ENCODE data around the gene NUP62. TPM values are rescaled to one million over a fixed set of nuclear protein-coding genes. Genes with fewer than 3 reads are reported as not detected.
"Not testable (repeated sequence)": the region's sequence is repeated elsewhere in the genome, so short reads cannot be mapped to it uniquely, and the experiment has no call there.

The NUP62 gene
- total RNA-seq, 1 donor from 2014 or later, result 61.1 TPM

- Histone ChIP-seq H3K36me3 (ENCODE audit: control insufficient read depth, insufficient read depth, low read length) (no peaks in the 10 kb centered on the region), H3K4me3 (ENCODE audit: low read depth, low read length) (no peak overlapping the region), H3K27me3 (ENCODE audit: control insufficient read depth, insufficient read depth, low read length) (peaks cover 23% of the 10 kb centered on the region)
- no peak for DNase-seq (ENCODE audit: low read depth)
- TF ChIP-seq, protein P1, sequence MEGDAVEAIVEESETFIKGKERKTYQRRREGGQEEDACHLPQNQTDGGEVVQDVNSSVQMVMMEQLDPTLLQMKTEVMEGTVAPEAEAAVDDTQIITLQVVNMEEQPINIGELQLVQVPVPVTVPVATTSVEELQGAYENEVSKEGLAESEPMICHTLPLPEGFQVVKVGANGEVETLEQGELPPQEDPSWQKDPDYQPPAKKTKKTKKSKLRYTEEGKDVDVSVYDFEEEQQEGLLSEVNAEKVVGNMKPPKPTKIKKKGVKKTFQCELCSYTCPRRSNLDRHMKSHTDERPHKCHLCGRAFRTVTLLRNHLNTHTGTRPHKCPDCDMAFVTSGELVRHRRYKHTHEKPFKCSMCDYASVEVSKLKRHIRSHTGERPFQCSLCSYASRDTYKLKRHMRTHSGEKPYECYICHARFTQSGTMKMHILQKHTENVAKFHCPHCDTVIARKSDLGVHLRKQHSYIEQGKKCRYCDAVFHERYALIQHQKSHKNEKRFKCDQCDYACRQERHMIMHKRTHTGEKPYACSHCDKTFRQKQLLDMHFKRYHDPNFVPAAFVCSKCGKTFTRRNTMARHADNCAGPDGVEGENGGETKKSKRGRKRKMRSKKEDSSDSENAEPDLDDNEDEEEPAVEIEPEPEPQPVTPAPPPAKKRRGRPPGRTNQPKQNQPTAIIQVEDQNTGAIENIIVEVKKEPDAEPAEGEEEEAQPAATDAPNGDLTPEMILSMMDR (IDR thresholded peaks at IDR 0.05; ENCODE audit: insufficient read depth, low read length, poor library complexity, severe bottlenecking), result no peak
Observed at GRCh38 chr19:49949742-49950589, 20.7 kb upstream of the NUP62 start.

GRCh38 chr19:49946415-49946814 is 17.1 kb upstream of the NUP62 start:
- DNase-seq (ENCODE audit: low read depth), result no peak
- Histone ChIP-seq H3K27me3 (ENCODE audit: control insufficient read depth, insufficient read depth, low read length) (no peaks in the 10 kb centered on the region), H3K4me3 (ENCODE audit: low read depth, low read length) (no peak overlapping the region), H3K36me3 (ENCODE audit: control insufficient read depth, insufficient read depth, low read length) (no peaks in the 10 kb centered on the region)
- TF ChIP-seq, protein P1 (IDR thresholded peaks at IDR 0.05; ENCODE audit: insufficient read depth, low read length, poor library complexity, severe bottlenecking), result no peak

DNA sequence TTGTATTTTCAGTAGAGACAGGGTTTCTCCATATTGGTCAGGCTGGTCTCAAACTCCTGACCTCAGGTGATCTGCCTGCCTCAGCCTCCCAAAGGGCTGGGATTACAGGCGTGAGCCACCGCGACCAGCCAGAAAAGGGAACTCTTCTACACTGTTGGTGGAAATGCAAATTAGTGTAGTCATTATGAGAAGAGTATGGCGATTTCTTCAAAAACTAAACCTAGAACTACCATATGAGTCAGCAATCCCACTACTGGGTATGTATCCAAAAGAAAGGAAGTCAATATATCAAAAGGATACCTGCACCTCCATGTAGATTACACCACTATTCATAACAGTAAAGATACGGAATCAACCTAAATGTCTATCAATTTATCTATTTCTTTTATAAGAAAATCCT is 15.3 kb upstream of the NUP62 start:
- DNase-seq (ENCODE audit: low read depth), result not testable (repeated sequence)

GRCh38 chr19:49940482-49940791 is 11.1 kb upstream of the NUP62 start:
- DNase-seq (ENCODE audit: low read depth), result no peak
- no peak overlapping the region for H3K4me3 ChIP-seq (ENCODE audit: low read depth, low read length)
- TF ChIP-seq, protein P1 (IDR thresholded peaks at IDR 0.05; ENCODE audit: insufficient read depth, low read length, poor library complexity, severe bottlenecking), result no peak
- no peaks in the 10 kb centered on the region for H3K36me3 ChIP-seq (ENCODE audit: control insufficient read depth, insufficient read depth, low read length)
- H3K27me3 ChIP-seq (ENCODE audit: control insufficient read depth, insufficient read depth, low read length), result peaks cover 2% of the 10 kb centered on the region

More for the DNA sequence above, 15.3 kb upstream of the NUP62 start:
- not testable (repeated sequence) for H3K4me3 ChIP-seq (ENCODE audit: low read depth, low read length); H3K27me3 ChIP-seq (ENCODE audit: control insufficient read depth, insufficient read depth, low read length); H3K36me3 ChIP-seq (ENCODE audit: control insufficient read depth, insufficient read depth, low read length)

DNA sequence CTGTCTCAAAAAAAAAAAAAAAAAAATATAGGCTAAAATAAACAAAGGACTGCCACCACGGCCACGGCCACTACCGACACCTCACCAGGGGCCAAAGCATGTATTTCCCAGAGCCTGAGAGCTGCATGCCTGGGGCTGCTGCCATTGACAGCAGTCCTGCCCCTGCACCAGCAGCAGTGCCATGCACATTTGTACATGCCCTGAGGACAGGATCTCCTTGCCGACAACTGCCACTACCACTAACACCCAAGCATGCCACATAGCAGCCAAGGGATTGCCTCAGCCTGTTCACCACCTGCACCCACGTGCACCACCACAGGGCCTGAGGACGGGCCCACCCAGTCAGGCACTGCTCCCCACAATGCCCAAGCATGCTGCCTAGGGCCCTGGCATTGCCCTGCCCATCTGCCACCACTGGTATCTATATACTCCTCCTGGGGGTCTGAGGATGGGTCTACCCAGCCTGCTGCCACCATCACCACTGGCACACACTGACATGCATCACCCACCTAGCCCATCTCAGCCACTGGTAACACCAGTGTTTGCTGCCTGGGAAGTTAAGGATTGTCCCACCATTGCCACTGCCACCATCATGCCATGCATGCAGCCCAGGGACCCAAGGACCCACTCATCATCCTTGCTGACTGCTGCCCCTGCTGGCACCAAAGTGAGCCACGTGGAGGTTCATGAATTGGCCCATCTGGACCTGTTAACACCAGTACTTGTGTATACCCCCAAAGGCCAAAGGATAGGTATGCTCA is 10.6 kb upstream of the NUP62 start:
- Histone ChIP-seq H3K4me3 (ENCODE audit: low read depth, low read length) (no peak overlapping the region), H3K27me3 (ENCODE audit: control insufficient read depth, insufficient read depth, low read length) (peaks cover 2% of the 10 kb centered on the region), H3K36me3 (ENCODE audit: control insufficient read depth, insufficient read depth, low read length) (no peaks in the 10 kb centered on the region)
- TF ChIP-seq, protein P1 (IDR thresholded peaks at IDR 0.05; ENCODE audit: insufficient read depth, low read length, poor library complexity, severe bottlenecking), result no peak
- DNase-seq (ENCODE audit: low read depth), result no peak

DNA sequence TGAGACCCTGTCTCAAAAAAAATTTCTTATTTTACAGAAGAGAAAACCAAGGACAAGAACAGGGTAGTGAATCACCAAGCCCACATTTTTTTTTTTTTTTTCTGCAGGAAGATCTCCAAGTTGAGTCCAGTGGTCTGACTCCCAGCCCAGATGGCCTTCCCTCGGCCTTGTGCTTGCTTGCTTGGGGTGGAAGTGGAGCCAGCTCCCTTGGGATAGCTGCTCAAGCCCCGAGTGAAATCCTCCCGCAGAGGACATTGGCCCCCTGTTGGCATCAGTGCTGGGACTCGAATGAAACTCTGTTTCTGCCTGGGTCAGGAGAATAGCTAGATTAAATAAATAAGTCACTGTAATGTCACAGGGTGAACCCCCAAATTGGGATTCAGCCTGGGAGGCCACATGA is 9.4 kb upstream of the NUP62 start:
- TF ChIP-seq, protein P1 (IDR thresholded peaks at IDR 0.05; ENCODE audit: insufficient read depth, low read length, poor library complexity, severe bottlenecking), result no peak
- no peak for DNase-seq (ENCODE audit: low read depth)

More for the DNA sequence above, 9.4 kb upstream of the NUP62 start:
- Histone ChIP-seq H3K36me3 (ENCODE audit: control insufficient read depth, insufficient read depth, low read length) (no peaks in the 10 kb centered on the region), H3K4me3 (ENCODE audit: low read depth, low read length) (no peak overlapping the region), H3K27me3 (ENCODE audit: control insufficient read depth, insufficient read depth, low read length) (peaks cover 2% of the 10 kb centered on the region)
